NT2/D1 (cell line): ENCODE results near the gene IRAG1.

Experiments used
- DNase-seq: peaks from one replicate; pipeline ENCODE4 v3.0.0-alpha.2; 2011; ENCODE audit warnings: low read depth, low spot score
- H3K27me3 ChIP-seq: 2 replicates; pipeline ENCODE4 v1.6.0; 2011; ENCODE audit warnings: mild to moderate bottlenecking; ENCODE audit not compliant: insufficient read length, insufficient read depth
- H3K36me3 ChIP-seq: 2 replicates; pipeline ENCODE4 v1.6.1; 2011; ENCODE audit warnings: mild to moderate bottlenecking, low read length, mixed read lengths; ENCODE audit not compliant: insufficient read depth, insufficient read length
- H3K4me1 ChIP-seq: 2 replicates; pipeline ENCODE4 v1.5.1; 2011; ENCODE audit not compliant: insufficient read depth, insufficient read length
- H3K4me3 ChIP-seq: 2 replicates; pipeline ENCODE4 v1.5.1; 2011; ENCODE audit warnings: low read depth; ENCODE audit not compliant: insufficient read length
- H3K9ac ChIP-seq: 2 replicates; pipeline ENCODE4 v1.6.0; 2011; ENCODE audit warnings: low read depth; ENCODE audit not compliant: insufficient read length
- H3K9me3 ChIP-seq: 2 replicates; pipeline ENCODE4 v1.5.1; 2011; ENCODE audit warnings: mild to moderate bottlenecking, low read length; ENCODE audit not compliant: insufficient read depth
- SUZ12 ChIP-seq: IDR thresholded peaks from 2 replicates; pipeline ENCODE4 v1.6.1; 2011; ENCODE audit not compliant: insufficient read length, insufficient read depth; ENCODE audit errors: extremely low read depth
- YY1 ChIP-seq: IDR thresholded peaks from 2 replicates; pipeline ENCODE4 v1.6.1; 2011; ENCODE audit not compliant: insufficient read length, insufficient read depth
- ZNF274 ChIP-seq: IDR thresholded peaks from 2 replicates; pipeline ENCODE4 v1.6.1; 2011; ENCODE audit warnings: mild to moderate bottlenecking, low read depth, low read length

IRAG1 gene, protein sequence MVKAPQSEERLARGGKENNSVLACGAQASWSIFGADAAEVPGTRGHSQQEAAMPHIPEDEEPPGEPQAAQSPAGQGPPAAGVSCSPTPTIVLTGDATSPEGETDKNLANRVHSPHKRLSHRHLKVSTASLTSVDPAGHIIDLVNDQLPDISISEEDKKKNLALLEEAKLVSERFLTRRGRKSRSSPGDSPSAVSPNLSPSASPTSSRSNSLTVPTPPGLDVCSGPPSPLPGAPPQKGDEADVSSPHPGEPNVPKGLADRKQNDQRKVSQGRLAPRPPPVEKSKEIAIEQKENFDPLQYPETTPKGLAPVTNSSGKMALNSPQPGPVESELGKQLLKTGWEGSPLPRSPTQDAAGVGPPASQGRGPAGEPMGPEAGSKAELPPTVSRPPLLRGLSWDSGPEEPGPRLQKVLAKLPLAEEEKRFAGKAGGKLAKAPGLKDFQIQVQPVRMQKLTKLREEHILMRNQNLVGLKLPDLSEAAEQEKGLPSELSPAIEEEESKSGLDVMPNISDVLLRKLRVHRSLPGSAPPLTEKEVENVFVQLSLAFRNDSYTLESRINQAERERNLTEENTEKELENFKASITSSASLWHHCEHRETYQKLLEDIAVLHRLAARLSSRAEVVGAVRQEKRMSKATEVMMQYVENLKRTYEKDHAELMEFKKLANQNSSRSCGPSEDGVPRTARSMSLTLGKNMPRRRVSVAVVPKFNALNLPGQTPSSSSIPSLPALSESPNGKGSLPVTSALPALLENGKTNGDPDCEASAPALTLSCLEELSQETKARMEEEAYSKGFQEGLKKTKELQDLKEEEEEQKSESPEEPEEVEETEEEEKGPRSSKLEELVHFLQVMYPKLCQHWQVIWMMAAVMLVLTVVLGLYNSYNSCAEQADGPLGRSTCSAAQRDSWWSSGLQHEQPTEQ

DNA sequence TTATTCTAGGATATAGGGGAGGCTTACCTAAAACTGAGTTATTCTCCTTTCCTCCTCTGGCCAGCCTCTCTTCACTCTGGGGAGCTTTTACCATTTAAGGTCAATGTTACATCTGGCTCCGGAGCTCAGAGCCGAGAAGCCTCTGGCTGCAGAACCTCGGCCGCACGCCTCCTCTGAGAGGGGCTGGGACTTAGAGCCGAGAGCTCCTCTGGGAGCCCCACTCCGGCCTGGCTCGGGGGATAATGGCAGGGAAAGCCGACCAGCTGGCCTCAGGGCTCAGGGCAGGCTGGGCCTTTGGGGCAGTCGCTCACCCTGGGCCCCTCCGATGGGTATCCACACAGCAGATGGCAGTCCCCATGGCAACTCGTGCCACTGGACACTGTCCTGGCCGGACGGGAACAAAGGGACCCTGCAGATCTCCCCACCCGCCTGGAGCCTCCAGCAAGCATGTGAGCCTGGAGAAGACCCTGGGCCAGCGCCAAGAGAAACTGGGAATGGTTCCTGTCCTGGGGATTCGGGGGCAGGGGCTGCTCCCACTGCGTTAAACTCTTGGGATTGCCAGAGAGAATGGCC lies at the start of gene IRAG1:
Gene IRAG1 (minus strand): TSS at position 247 of the 573 bp plus-strand sequence. CDS start 153 bp downstream, at position 94.
- no peak within 1 kb of the TSS for H3K4me3 ChIP-seq
- peaks cover 4% of the 10 kb centered on the region for H3K4me1 ChIP-seq
- TF ChIP-seq ZNF274 (no peak), YY1 (no peak)
- H3K9me3 ChIP-seq: no peaks in the 10 kb centered on the region
- H3K27me3 ChIP-seq: no peaks in the 10 kb centered on the region
- no peak within 1 kb of the TSS for H3K9ac ChIP-seq
- H3K36me3 ChIP-seq: no peaks in the 10 kb centered on the region
- DNase-seq: no peak

DNA sequence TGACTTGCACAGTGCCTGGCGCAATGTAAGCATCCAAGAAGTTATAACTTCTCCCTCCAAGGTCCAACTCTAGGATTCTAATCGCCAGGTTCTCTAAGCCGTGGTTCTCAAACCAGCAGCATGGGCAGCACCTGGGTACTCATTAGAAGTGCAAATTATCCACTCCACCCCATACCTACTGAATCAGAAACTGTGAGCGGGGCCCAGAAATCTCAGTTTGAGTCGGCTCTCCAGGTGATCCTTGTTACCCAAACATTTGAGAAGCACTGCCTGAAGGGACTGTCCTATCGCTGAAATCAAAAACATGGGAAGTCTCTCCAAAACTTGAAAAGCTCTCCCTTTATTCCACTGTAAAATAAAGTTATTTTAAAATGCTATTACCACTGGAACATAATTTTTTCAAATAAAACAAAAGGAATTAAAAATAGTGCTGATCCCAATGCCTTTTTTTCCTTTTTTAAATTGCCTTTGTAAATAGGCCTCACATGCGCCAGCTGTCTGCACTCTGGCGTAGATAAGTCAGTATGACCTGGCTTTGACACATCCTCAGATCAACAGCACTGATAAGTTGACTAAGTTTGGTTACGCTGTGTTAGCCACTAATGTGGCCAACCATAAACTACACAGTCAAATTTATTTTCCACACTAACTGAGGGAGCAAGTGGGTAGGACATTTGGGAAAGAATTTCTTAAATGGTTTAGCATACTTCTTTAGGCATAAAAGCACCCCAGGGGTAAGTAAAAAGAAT lies 49.1 kb upstream of the IRAG1 start:
- no peak for DNase-seq
- Histone ChIP-seq H3K9ac (no peak overlapping the region), H3K9me3 (no peaks in the 10 kb centered on the region), H3K27me3 (no peaks in the 10 kb centered on the region), H3K4me1 (no peaks in the 10 kb centered on the region), H3K36me3 (no peaks in the 10 kb centered on the region), H3K4me3 (no peak overlapping the region)
- no peak for TF ChIP-seq SUZ12
- no peak for TF ChIP-seq ZNF274
- TF ChIP-seq YY1: no peak

DNA sequence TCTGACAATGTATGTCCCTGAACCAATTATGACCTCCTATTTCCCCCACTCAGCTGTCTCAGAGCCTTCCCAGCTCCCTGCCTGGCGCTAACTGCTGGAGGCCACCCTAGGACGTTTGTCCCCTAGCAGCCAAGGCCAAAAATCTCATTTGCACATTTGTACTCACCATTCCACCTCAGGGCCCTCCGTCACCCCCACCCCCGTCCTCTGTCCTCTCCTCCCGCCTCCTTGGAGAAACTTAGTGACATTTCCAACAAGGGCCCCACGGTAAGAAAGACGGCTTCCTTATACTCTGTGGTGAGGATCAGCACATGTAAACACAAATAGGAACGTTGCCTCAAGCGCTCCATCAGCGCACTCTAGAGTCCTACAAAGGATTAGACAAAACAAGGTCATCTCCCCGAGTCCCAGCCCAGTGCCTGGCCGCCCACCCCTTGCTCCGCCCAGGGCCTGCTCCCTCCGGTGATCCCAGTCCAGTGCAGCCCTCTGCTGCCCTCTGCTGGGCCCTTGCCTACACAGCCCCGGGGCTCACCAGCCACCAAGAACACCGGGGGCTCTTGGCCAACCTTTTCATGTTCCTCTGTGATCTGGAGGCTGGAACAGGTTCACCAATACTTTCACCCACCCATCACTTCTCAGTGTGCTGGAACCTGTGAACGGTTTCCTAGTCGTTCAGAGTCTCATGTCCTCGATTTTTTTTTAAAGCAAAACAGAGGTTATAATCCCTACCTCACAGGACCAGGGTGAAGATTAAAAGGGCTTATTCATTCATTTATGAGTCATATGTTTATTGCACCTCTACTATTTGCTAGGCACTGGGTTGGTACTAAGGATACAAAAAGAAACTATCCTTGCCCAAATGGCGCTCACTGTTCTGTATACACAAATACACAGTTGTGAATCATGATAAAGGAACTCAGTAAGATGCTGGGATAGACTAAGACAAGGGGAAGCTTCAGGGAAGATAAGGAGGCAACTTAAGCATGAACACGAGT lies 42.2 kb upstream of the IRAG1 start:
- H3K36me3 ChIP-seq: no peaks in the 10 kb centered on the region
- TF ChIP-seq SUZ12 (no peak), ZNF274 (no peak), YY1 (no peak)
- no peaks in the 10 kb centered on the region for H3K4me1 ChIP-seq
- peak overlapping the region; percentile 24 for H3K4me3 ChIP-seq
- H3K9me3 ChIP-seq: no peaks in the 10 kb centered on the region
- DNase-seq: peak; percentile 83
- peak overlapping the region; percentile 61 for H3K9ac ChIP-seq
- no peaks in the 10 kb centered on the region for H3K27me3 ChIP-seq

DNA sequence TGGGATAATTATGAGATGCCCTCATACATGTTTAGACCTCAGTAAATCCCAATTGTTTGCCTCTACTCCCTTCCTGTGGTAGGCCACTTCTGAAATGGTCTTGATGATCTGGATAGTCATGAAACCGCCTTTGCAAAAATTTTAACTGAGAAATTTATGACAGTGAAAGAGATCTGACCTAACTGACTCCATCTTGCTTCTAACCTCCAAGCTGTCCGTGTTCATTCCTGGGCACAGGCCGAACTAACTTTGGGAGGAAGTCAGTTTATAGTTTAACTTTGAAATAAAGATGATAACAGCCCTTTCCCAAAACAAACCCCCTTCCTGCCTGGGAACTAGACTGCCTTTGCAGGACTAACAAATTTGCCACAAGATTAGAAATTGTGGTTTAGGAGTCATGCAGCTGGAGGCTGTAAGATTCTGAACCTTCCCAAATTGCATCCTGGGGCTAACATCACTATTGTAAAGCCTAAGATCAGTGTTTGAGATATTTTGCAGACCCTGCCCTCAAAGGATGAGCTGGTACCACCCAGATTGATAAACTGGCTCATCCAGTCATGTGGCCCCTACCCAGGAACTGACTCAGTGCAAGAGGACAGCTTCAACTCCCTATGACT lies 37.6 kb upstream of the IRAG1 start:
- no peak for DNase-seq
- Histone ChIP-seq H3K9ac (no peak overlapping the region), H3K4me1 (no peaks in the 10 kb centered on the region), H3K27me3 (no peaks in the 10 kb centered on the region), H3K4me3 (no peak overlapping the region), H3K9me3 (no peaks in the 10 kb centered on the region), H3K36me3 (no peaks in the 10 kb centered on the region)
- no peak for TF ChIP-seq SUZ12
- no peak for TF ChIP-seq ZNF274
- TF ChIP-seq YY1: no peak

DNA sequence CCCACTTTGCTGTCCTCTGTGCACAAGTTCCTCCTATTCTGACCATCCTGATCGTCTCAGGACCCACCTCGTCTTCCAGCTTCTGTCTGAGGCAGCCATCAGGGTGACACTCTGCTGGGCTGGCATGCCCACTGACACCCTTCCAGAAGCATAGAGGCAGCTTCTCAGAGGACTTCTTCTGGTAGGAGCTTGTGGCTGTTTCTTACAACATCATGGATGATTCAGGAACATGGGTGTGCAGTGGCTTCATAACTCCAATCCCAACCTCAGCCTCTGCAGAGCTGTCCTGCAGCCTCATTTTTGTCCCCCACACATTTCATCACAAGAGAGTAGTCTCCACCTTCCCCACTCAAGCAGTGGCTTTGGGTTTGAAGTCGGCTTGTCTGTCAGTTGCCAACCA lies 36.6 kb upstream of the IRAG1 start:
- DNase-seq: no peak
- Histone ChIP-seq H3K9ac (no peak overlapping the region), H3K9me3 (no peaks in the 10 kb centered on the region), H3K4me1 (no peaks in the 10 kb centered on the region), H3K4me3 (no peak overlapping the region), H3K27me3 (no peaks in the 10 kb centered on the region), H3K36me3 (no peaks in the 10 kb centered on the region)
- TF ChIP-seq YY1: no peak
- TF ChIP-seq SUZ12: no peak
- TF ChIP-seq ZNF274: no peak
